PC-3 (cell line): ENCODE results near the gene RNF181. TPM values are rescaled to one million over a fixed set of nuclear protein-coding genes. Genes with fewer than 3 reads are reported as not detected.

Experiments used
- ATAC-seq: fragments of 200-7000 bp; cut with Tn5 transposase; 2 replicates; pipeline ENCODE4 v1.9.1; 2020; ENCODE audit warnings: mild to moderate bottlenecking, moderate library complexity
- BruUV-seq: library from RNA; stranded (reverse); fragments of 400-500 nt; replicated peaks from 2 replicates; lab custom pipeline; 2021; lab: Mats Ljungman, UMichigan
- CTCF ChIA-PET: fragments of 300-600 bp; sonication (Branson Sonifier 250); formaldehyde crosslinking; loops from one replicate; lab custom pipeline; 2022; ENCODE audit warnings: antibody characterized with exemption; lab: Charles Lee
- POLR2A ChIA-PET: fragments of 300-600 bp; sonication (Branson Sonifier 250); formaldehyde crosslinking; loops from one replicate; lab custom pipeline; 2022; ENCODE audit warnings: antibody characterized with exemption; ENCODE audit not compliant: unreplicated experiment; lab: Charles Lee
- DNase-seq: peaks from one replicate; pipeline ENCODE4 v3.0.0-alpha.2; 2015
- H2AFZ ChIP-seq: fragments of 300-600 bp; sonication (generic); 2 replicates; pipeline ENCODE4 v1.6.0; 2016; ENCODE audit warnings: antibody characterized with exemption, low read length
- H3F3A ChIP-seq: fragments of 300-600 bp; sonication (generic); one replicate; pipeline ENCODE4 v1.6.0; 2017; ENCODE audit warnings: antibody characterized with exemption, low read length, control low read depth, mild to moderate bottlenecking; ENCODE audit not compliant: unreplicated experiment
- H3K27ac ChIP-seq: fragments of 300-600 bp; sonication (generic); 2 replicates; pipeline ENCODE4 v1.5.1; 2016; ENCODE audit warnings: mild to moderate bottlenecking, low read length
- H3K27me3 ChIP-seq: fragments of 300-600 bp; sonication (generic); 2 replicates; pipeline ENCODE4 v1.6.1; 2016; ENCODE audit warnings: low read length, mixed read lengths
- H3K36me3 ChIP-seq: fragments of 300-600 bp; sonication (generic); 2 replicates; pipeline ENCODE4 v1.6.1; 2016; ENCODE audit warnings: low read depth, mixed run types, low read length, mixed read lengths
- H3K4me1 ChIP-seq: fragments of 300-600 bp; sonication (generic); 2 replicates; pipeline ENCODE4 v1.5.1; 2016; ENCODE audit warnings: low read length; ENCODE audit not compliant: insufficient read depth
- H3K4me2 ChIP-seq: fragments of 300-600 bp; sonication (generic); 2 replicates; pipeline ENCODE4 v1.6.0; 2016; ENCODE audit warnings: low read length
- H3K4me3 ChIP-seq: fragments of 300-600 bp; sonication (generic); 2 replicates; pipeline ENCODE4 v1.5.1; 2016; ENCODE audit warnings: mild to moderate bottlenecking, low read length, mixed read lengths
- H3K79me2 ChIP-seq: fragments of 300-600 bp; sonication (generic); 2 replicates; pipeline ENCODE4 v1.6.1; 2017; ENCODE audit warnings: low read length, mixed read lengths
- H3K9ac ChIP-seq: fragments of 300-600 bp; sonication (generic); 2 replicates; pipeline ENCODE4 v1.6.0; 2016; ENCODE audit warnings: mild to moderate bottlenecking, low read length
- H3K9me2 ChIP-seq: fragments of 300-600 bp; sonication (generic); replicated peaks from 2 replicates; pipeline ENCODE4 v1.6.1; 2016; ENCODE audit warnings: mixed run types, low read length, mixed read lengths
- H3K9me3 ChIP-seq: fragments of 300-600 bp; sonication (generic); 2 replicates; pipeline ENCODE4 v1.6.1; 2016; ENCODE audit warnings: low read length, mixed read lengths
- H4K20me1 ChIP-seq: fragments of 300-600 bp; sonication (generic); 2 replicates; pipeline ENCODE4 v1.6.1; 2016; ENCODE audit warnings: low read length, mixed read lengths
- EZH2 ChIP-seq: fragments of 300-600 bp; sonication (generic); IDR thresholded peaks from one replicate; pipeline ENCODE4 v1.6.1; 2017; ENCODE audit warnings: antibody characterized with exemption, mild to moderate bottlenecking, low read length; ENCODE audit not compliant: unreplicated experiment
- EZH2phosphoT487 ChIP-seq: fragments of 300-600 bp; sonication (generic); IDR thresholded peaks from 2 replicates; pipeline ENCODE4 v1.6.1; 2018; ENCODE audit warnings: mild to moderate bottlenecking, antibody characterized with exemption, low read length, borderline replicate concordance
- intact Hi-C: fragments of 100-400 bp; cut with micrococcal nuclease; formaldehyde crosslinking; loops from 2 replicates; pipeline ENCODE4 v1.9.0; 2023
- total RNA-seq: library from RNA; depleted of rRNA; stranded (reverse); fragments of >200 nt; gene quantifications from 2 replicates; pipeline ENCODE4 v1.2.3, GENCODE V29; 2014
- TF ChIP-seq, protein P1 (sequence below): fragments of 300-600 bp; sonication (generic); conservative IDR thresholded peaks from 2 replicates; pipeline ENCODE4 v1.5.1; 2017; ENCODE audit warnings: antibody characterized with exemption, low read depth, mild to moderate bottlenecking, low read length

RNF181 gene
- total RNA-seq, 1 experiment from 2014 or later = 225 TPM

DNA sequence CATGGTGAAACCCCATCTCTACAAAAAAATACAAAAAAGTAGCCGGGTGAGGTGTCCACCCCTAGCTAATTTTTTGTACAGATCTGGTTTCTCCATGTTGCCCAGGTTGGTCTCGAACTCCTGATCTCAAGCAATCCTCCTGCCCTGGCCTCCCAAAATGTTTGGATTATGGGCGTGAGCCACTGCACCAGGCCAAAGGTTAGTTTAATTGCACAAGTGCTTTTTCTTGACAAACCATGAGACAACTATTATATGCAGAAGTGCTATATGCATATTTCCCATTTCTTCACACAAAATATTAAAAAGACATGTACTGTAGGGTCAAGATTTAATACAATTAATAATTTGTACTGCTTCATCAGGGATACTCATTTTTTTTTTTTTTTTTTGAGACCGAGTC lies 29.3 kb upstream of the RNF181 start:
- ATAC-seq (no peak), DNase-seq (no peak)
- Histone ChIP-seq H3K9me3 (no peaks in the 10 kb centered on the region), H3K27me3 (no peaks in the 10 kb centered on the region), H3K4me2 (no peak overlapping the region), H3K4me3 (no peak overlapping the region), H2AFZ (no peak overlapping the region), H3K79me2 (no peaks in the 10 kb centered on the region), H3F3A (no peaks in the 10 kb centered on the region), H4K20me1 (no peaks in the 10 kb centered on the region), H3K9ac (no peak overlapping the region), H3K9me2 (no peaks in the 10 kb centered on the region), H3K36me3 (no peaks in the 10 kb centered on the region), H3K4me1 (no peaks in the 10 kb centered on the region), H3K27ac (no peak overlapping the region)
- no TSS peak for BruUV-seq
- TF ChIP-seq, protein P1, sequence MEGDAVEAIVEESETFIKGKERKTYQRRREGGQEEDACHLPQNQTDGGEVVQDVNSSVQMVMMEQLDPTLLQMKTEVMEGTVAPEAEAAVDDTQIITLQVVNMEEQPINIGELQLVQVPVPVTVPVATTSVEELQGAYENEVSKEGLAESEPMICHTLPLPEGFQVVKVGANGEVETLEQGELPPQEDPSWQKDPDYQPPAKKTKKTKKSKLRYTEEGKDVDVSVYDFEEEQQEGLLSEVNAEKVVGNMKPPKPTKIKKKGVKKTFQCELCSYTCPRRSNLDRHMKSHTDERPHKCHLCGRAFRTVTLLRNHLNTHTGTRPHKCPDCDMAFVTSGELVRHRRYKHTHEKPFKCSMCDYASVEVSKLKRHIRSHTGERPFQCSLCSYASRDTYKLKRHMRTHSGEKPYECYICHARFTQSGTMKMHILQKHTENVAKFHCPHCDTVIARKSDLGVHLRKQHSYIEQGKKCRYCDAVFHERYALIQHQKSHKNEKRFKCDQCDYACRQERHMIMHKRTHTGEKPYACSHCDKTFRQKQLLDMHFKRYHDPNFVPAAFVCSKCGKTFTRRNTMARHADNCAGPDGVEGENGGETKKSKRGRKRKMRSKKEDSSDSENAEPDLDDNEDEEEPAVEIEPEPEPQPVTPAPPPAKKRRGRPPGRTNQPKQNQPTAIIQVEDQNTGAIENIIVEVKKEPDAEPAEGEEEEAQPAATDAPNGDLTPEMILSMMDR = no peak
- no peak for TF ChIP-seq EZH2
- no peak for TF ChIP-seq EZH2phosphoT487
- ChIA-PET POLR2A (no interaction called here), CTCF (no interaction called here)
- intact Hi-C loops = no loop called here

DNA sequence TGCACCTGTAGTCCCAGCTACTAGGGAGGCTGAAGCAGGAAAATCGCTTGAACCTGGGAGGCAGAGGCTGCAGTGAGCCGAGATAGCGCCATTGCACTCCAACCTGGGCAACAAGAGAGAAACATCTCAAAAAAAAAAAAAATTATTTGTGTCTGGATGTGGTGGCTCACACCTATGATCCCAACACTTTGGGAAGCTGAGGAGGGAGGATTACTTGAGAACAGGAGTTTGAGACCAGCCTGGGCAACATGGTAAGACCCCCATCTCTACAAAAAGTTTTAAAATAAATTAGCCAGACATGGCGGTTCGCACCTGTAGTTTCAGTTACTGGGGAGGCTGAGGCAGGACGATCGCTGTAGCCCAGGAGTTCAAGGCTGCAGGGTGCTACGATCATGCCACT lies 19.8 kb upstream of the RNF181 start:
- no peaks in the 10 kb centered on the region for H3K9me2 ChIP-seq
- peaks cover 18% of the 10 kb centered on the region for H3K4me1 ChIP-seq
- peaks cover 24% of the 10 kb centered on the region for H3K79me2 ChIP-seq
- H3K9me3 ChIP-seq = no peaks in the 10 kb centered on the region
- H3K4me2 ChIP-seq = no peak overlapping the region
- H3F3A ChIP-seq = no peaks in the 10 kb centered on the region
- H2AFZ ChIP-seq = no peak overlapping the region
- intact Hi-C loops = no loop called here
- CTCF ChIA-PET = no interaction called here
- H3K36me3 ChIP-seq = no peaks in the 10 kb centered on the region
- no peaks in the 10 kb centered on the region for H3K27me3 ChIP-seq
- H3K9ac ChIP-seq = no peak overlapping the region
- ATAC-seq (no peak), DNase-seq (no peak)
- H3K27ac ChIP-seq = no peak overlapping the region
- BruUV-seq = no TSS peak
- H4K20me1 ChIP-seq = no peaks in the 10 kb centered on the region
- H3K4me3 ChIP-seq = no peak overlapping the region
- TF ChIP-seq EZH2 (no peak), EZH2phosphoT487 (no peak)
- TF ChIP-seq, protein P1 = no peak
- POLR2A ChIA-PET = interaction anchor here (0.5 kb wide), 1 partner anchor 24 kb away, joined by 3 read pairs; no protein-coding TSS in a partner anchor

DNA sequence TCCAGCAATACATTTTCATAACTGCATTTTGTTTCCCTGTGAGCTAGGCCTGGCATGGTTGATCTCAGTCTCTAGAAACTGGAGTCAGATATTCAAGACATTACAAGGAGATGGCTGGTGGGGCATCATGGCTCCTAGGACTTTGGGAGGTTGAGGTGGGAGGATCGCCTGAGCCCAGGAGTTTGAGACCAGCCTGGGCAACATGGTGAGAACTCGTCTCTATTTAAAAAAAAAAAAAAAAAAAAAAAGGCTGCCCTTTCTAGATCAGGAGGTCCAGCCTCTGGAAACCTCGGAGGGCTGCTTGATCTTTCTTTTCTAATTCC lies 18.5 kb upstream of the RNF181 start:
- BruUV-seq = TSS peak; percentile 35
- Histone ChIP-seq H3F3A (no peaks in the 10 kb centered on the region), H3K27me3 (no peaks in the 10 kb centered on the region), H3K9me2 (no peaks in the 10 kb centered on the region), H3K9me3 (no peaks in the 10 kb centered on the region), H3K4me1 (peaks cover 18% of the 10 kb centered on the region), H3K36me3 (no peaks in the 10 kb centered on the region), H2AFZ (peak overlapping the region; percentile 73), H4K20me1 (no peaks in the 10 kb centered on the region), H3K4me3 (peak overlapping the region; percentile 73), H3K79me2 (peaks cover 24% of the 10 kb centered on the region), H3K27ac (peak overlapping the region; percentile 20; the same call in 1 of the 2 replicates), H3K9ac (peak overlapping the region; percentile 69; the same call in 1 of the 2 replicates), H3K4me2 (peak overlapping the region; percentile 85)
- DNase-seq (no peak), ATAC-seq (no peak)
- intact Hi-C loops = loop anchor here (1.0 kb wide), 1 partner anchor 16 kb away; the partner anchor contains the start of gene GGCX
- POLR2A ChIA-PET = interaction anchor here (0.6 to 1.4 kb wide), 4 partner anchors 10 to 509 kb away, joined by 4 to 14 read pairs (median 4); no protein-coding TSS in a partner anchor
- TF ChIP-seq, protein P1 = no peak
- TF ChIP-seq EZH2 (no peak), EZH2phosphoT487 (no peak)
- CTCF ChIA-PET = no interaction called here
